ENCODE measurements around the gene CTAGE8. TPM values are rescaled to one million over a fixed set of nuclear protein-coding genes. Genes with fewer than 3 reads are reported as not detected.
"Not testable (repeated sequence)": the region's sequence is repeated elsewhere in the genome, so short reads cannot be mapped to it uniquely, and the experiment has no call there.

CTAGE8 gene
- total and polyA plus RNA-seq, 2 of the 8 experiments (the other 6 are each of a cell fraction or from before 2014, with no cell fraction given) = not detected

DNA sequence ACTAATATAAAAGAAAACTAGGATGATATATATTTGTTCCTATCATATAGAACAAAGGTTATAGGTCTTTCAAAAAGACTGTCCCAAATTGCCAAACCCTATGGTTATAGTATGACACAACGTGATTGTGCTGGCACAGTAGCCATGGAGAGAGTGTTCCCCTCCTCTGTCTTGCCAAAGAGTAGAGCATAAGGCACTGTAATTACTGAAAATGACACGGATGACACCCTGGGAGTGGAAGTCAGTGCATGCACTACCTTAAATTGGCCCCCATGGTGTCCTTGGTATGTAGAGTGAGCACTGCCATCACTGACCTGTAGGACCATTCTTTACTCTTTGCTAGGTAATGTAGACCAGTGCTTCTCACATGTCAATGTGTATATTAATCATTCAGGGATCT lies 36.1 kb upstream of the CTAGE8 start:
- POLR2A ChIA-PET (ENCODE audit: partially characterized antibody); H4K8ac ChIP-seq (ENCODE audit: extremely low read depth, insufficient read depth, low read length); H4K91ac ChIP-seq (replicated peaks; ENCODE audit: insufficient read length, low read length); H3K9me3 ChIP-seq (ENCODE audit: insufficient read depth in 2 of 2, low read depth in 1 of 2, low read length in 1 of 2); H3K4me3 ChIP-seq (ENCODE audit: extremely low read depth in 1 of 4, insufficient read depth in 2 of 4, low read depth in 3 of 4, low read length in 4 of 4); H3K4me1 ChIP-seq (replicated peaks in 1 of 4; ENCODE audit: control insufficient read depth in 3 of 4, insufficient read depth in 4 of 4, low read length in 3 of 4); H2BK5ac ChIP-seq (ENCODE audit: low read depth, low read length); H3K14ac ChIP-seq (ENCODE audit: insufficient read length); H2AFZ ChIP-seq (ENCODE audit: low read length); H3K4ac ChIP-seq (replicated peaks; ENCODE audit: insufficient read length, low read depth, low read length); FAIRE-seq; H3K56ac ChIP-seq (replicated peaks; ENCODE audit: insufficient read length, low read depth, low read length); H3K9ac ChIP-seq (replicated peaks in 1 of 4; ENCODE audit: extremely low read depth in 1 of 4, low read depth in 3 of 4, low read length in 3 of 4); H3K79me1 ChIP-seq (ENCODE audit: low read depth, low read length); H3K79me2 ChIP-seq (ENCODE audit: control insufficient read depth in 1 of 2, insufficient read depth in 2 of 2, low read length in 2 of 2); H2BK15ac ChIP-seq (ENCODE audit: low read length); H3K27me3 ChIP-seq (replicated peaks in 1 of 4; ENCODE audit: control insufficient read depth in 3 of 4, extremely low read depth in 1 of 4, insufficient read depth in 3 of 4, low read length in 3 of 4); H2AK5ac ChIP-seq (ENCODE audit: low read depth, low read length); H3K4me2 ChIP-seq (ENCODE audit: insufficient read depth in 1 of 2, low read depth in 2 of 2, low read length in 2 of 2); H4K20me1 ChIP-seq (replicated peaks in 1 of 2; ENCODE audit: control insufficient read depth in 1 of 2, insufficient read depth in 2 of 2, low read length in 2 of 2); H2BK20ac ChIP-seq (ENCODE audit: low read length); H3K23ac ChIP-seq (ENCODE audit: insufficient read length); H3K18ac ChIP-seq (ENCODE audit: extremely low read depth, low read length); DNase-seq (ENCODE audit: low read depth in 1 of 2, low spot score in 2 of 2); H3K23me2 ChIP-seq (ENCODE audit: low read depth, low read length); H4K5ac ChIP-seq (ENCODE audit: insufficient read length, low read depth, low read length); H2BK12ac ChIP-seq (ENCODE audit: low read depth, low read length); H3K36me3 ChIP-seq (ENCODE audit: control insufficient read depth in 2 of 4, insufficient read depth in 4 of 4, low read length in 3 of 4); H3K27ac ChIP-seq (ENCODE audit: low read depth, low read length); H2BK120ac ChIP-seq (replicated peaks; ENCODE audit: low read depth, low read length); CTCF ChIA-PET (ENCODE audit: partially characterized antibody): not testable (repeated sequence)
- no CpG with 5 or more reads among the region's 2 CpGs for whole genome bisulfite sequencing, 2 experiments (ENCODE audit: extremely low coverage in 1 of 2, insufficient coverage in 1 of 2, insufficient read length in 1 of 2, insufficient replicate concordance in 2 of 2, low coverage in 1 of 2, low lambda C conversion rate in 2 of 2, missing lambda C conversion rate in 1 of 2)

DNA sequence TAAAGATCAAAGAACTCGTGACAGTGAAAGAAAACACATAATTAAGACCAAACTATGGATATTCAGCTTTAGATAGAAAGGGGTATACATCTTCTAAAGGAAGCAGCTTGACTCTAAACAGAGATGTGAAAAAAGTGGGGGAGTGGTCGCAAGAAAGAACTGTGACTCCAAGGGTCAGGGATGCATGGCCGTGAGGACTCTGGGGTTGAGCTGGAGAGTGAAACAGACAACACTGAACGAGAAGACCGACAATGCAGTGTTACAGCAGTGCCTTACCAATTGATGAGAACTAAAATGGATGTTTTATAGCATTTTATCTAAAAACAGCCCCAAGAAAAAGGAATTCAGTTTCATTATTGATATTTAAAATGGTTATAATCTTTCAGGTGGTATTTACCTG lies 34.5 kb upstream of the CTAGE8 start:
- H2AFZ ChIP-seq (ENCODE audit: low read length); H3K56ac ChIP-seq (replicated peaks; ENCODE audit: insufficient read length, low read depth, low read length); H3K4me1 ChIP-seq (replicated peaks in 1 of 4; ENCODE audit: control insufficient read depth in 3 of 4, insufficient read depth in 4 of 4, low read length in 3 of 4); H3K4me2 ChIP-seq (ENCODE audit: insufficient read depth in 1 of 2, low read depth in 2 of 2, low read length in 2 of 2); DNase-seq (ENCODE audit: low read depth in 1 of 2, low spot score in 2 of 2); H3K9me3 ChIP-seq (ENCODE audit: insufficient read depth in 2 of 2, low read depth in 1 of 2, low read length in 1 of 2); H2BK12ac ChIP-seq (ENCODE audit: low read depth, low read length); H4K20me1 ChIP-seq (replicated peaks in 1 of 2; ENCODE audit: control insufficient read depth in 1 of 2, insufficient read depth in 2 of 2, low read length in 2 of 2); H3K23me2 ChIP-seq (ENCODE audit: low read depth, low read length); H3K18ac ChIP-seq (ENCODE audit: extremely low read depth, low read length); H2BK20ac ChIP-seq (ENCODE audit: low read length); H3K9ac ChIP-seq (replicated peaks in 1 of 4; ENCODE audit: extremely low read depth in 1 of 4, low read depth in 3 of 4, low read length in 3 of 4); H3K27me3 ChIP-seq (replicated peaks in 1 of 4; ENCODE audit: control insufficient read depth in 3 of 4, extremely low read depth in 1 of 4, insufficient read depth in 3 of 4, low read length in 3 of 4); H2BK120ac ChIP-seq (replicated peaks; ENCODE audit: low read depth, low read length); CTCF ChIA-PET (ENCODE audit: partially characterized antibody); H2BK5ac ChIP-seq (ENCODE audit: low read depth, low read length); H4K8ac ChIP-seq (ENCODE audit: extremely low read depth, insufficient read depth, low read length); H4K5ac ChIP-seq (ENCODE audit: insufficient read length, low read depth, low read length); H3K79me2 ChIP-seq (ENCODE audit: control insufficient read depth in 1 of 2, insufficient read depth in 2 of 2, low read length in 2 of 2); H3K23ac ChIP-seq (ENCODE audit: insufficient read length); H4K91ac ChIP-seq (replicated peaks; ENCODE audit: insufficient read length, low read length); H3K14ac ChIP-seq (ENCODE audit: insufficient read length); H3K4ac ChIP-seq (replicated peaks; ENCODE audit: insufficient read length, low read depth, low read length); H2BK15ac ChIP-seq (ENCODE audit: low read length); POLR2A ChIA-PET (ENCODE audit: partially characterized antibody); FAIRE-seq; H3K27ac ChIP-seq (ENCODE audit: low read depth, low read length); H3K4me3 ChIP-seq (ENCODE audit: extremely low read depth in 1 of 4, insufficient read depth in 2 of 4, low read depth in 3 of 4, low read length in 4 of 4); H3K36me3 ChIP-seq (ENCODE audit: control insufficient read depth in 2 of 4, insufficient read depth in 4 of 4, low read length in 3 of 4); H3K79me1 ChIP-seq (ENCODE audit: low read depth, low read length); H2AK5ac ChIP-seq (ENCODE audit: low read depth, low read length): not testable (repeated sequence)
- no CpG with 5 or more reads among the region's 5 CpGs for WGBS, 2 experiments (ENCODE audit: extremely low coverage in 1 of 2, insufficient coverage in 1 of 2, insufficient read length in 1 of 2, insufficient replicate concordance in 2 of 2, low coverage in 1 of 2, low lambda C conversion rate in 2 of 2, missing lambda C conversion rate in 1 of 2)
